Upper lobe of left lung (tissue), 4 donors: Measurements from ENCODE around the gene SPN.

Experiments used
- CTCF ChIP-seq, 6 experiments: fragments of 450-650 bp in 4 of 6; fragments of 200-600 bp in 2 of 6; sonication (generic) in 2 of 6; IDR thresholded peaks; one replicate each; pipeline ENCODE4 v1.5.1; 2016 to 2019; ENCODE audit warnings: antibody characterized with exemption in 6 of 6
- POLR2AphosphoS5 ChIP-seq, 2 donors: sonication (generic); formaldehyde crosslinking; IDR thresholded peaks; one replicate each; pipeline ENCODE4 v1.5.1; 2017; ENCODE audit warnings: antibody characterized with exemption in 2 of 2

- peak; percentile 40 to 80 (median 63) for TF ChIP-seq CTCF (IDR thresholded peaks at IDR 0.05)
- no peak for TF ChIP-seq POLR2AphosphoS5 (IDR thresholded peaks at IDR 0.05)
Observed at GRCh38 chr16:29710227-29711219, 47.5 kb downstream of the SPN start.
